Hematopoietic multipotent progenitor cell (in vitro differentiated cells): ENCODE data around the gene INSM1. TPM values are rescaled to one million over a fixed set of nuclear protein-coding genes. Genes with fewer than 3 reads are reported as not detected.

Experiments used
- DNase-seq, 3 donors: peaks; one replicate each; pipeline ENCODE4 v3.0.0-alpha.2; 2011 to 2015; ENCODE audit warnings: low read depth in 2 of 3, low spot score in 2 of 3
- total RNA-seq: library from RNA; depleted of rRNA; stranded (reverse); fragments of >200 nt; gene quantifications from one replicate; pipeline ENCODE4 v1.2.3, GENCODE V29; 2012

Gene INSM1
- total RNA-seq, 1 donor, result not detected

GRCh38 chr20:20414640-20415220, 46.8 kb downstream of the INSM1 start:
- DNase-seq, result no peak

GRCh38 chr20:20415321-20415720, 47.4 kb downstream of the INSM1 start:
- no peak for DNase-seq

- DNase-seq, result peak in 1 of 3 donors; percentile 9
These were observed 50.2 kb downstream of the INSM1 start for GRCh38 chr20:20417876-20418676.
